ENCODE measurements around the gene PIK3C3. TPM values are rescaled to one million over a fixed set of nuclear protein-coding genes. Genes with fewer than 3 reads are reported as not detected.

Gene PIK3C3
- total RNA-seq, 4 donors from 2014 or later: 61.3 to 77.4 (median 72.5) TPM

- Histone ChIP-seq H3K4me3 (replicated peaks in 1 of 3) (no peak overlapping the region), H3K4me1 (no peaks in the 10 kb centered on the region), H3K36me3 (no peaks in the 10 kb centered on the region), H3K9me3 (no peaks in the 10 kb centered on the region), H3K27me3 (no peaks in the 10 kb centered on the region), H3K27ac (no peak overlapping the region)
- WGBS, 2 donors: 90 to 91% methylated on average over 7 of the region's 7 CpGs
- TF ChIP-seq CTCF (IDR thresholded peaks at IDR 0.05) (no peak), POLR2A (IDR thresholded peaks at IDR 0.05) (no peak)
- intact Hi-C loops (cut with DNase I): no loop called here
- DNase-seq: no peak
These were observed 33.3 kb upstream of the PIK3C3 start for GRCh38 chr18:41921770-41922169.

- WGBS, 2 donors: 74 to 75% methylated on average over 5 of the region's 5 CpGs
- intact Hi-C loops (cut with DNase I): no loop called here
- H3K4me3 ChIP-seq (replicated peaks in 1 of 3): no peak overlapping the region
- no peak for DNase-seq
- no peaks in the 10 kb centered on the region for H3K9me3 ChIP-seq
- H3K27ac ChIP-seq: no peak overlapping the region
- no peak for TF ChIP-seq POLR2A (IDR thresholded peaks at IDR 0.05)
- no peak for TF ChIP-seq CTCF (IDR thresholded peaks at IDR 0.05)
- no peaks in the 10 kb centered on the region for H3K4me1 ChIP-seq
- no peaks in the 10 kb centered on the region for H3K36me3 ChIP-seq
- no peaks in the 10 kb centered on the region for H3K27me3 ChIP-seq
These were observed 32.9 kb upstream of the PIK3C3 start for GRCh38 chr18:41922176-41922575.

- H3K27ac ChIP-seq: no peak overlapping the region
- no peak for DNase-seq
- no peaks in the 10 kb centered on the region for H3K4me1 ChIP-seq
- H3K36me3 ChIP-seq: no peaks in the 10 kb centered on the region
- H3K27me3 ChIP-seq: no peaks in the 10 kb centered on the region
- H3K4me3 ChIP-seq (replicated peaks in 1 of 3): no peak overlapping the region
- intact Hi-C loops (cut with DNase I): no loop called here
- H3K9me3 ChIP-seq: no peaks in the 10 kb centered on the region
- TF ChIP-seq CTCF (IDR thresholded peaks at IDR 0.05) (no peak), POLR2A (IDR thresholded peaks at IDR 0.05) (no peak)
- WGBS, 2 donors: 50 to 64% methylated on average over 1 of the region's 1 CpG
These were observed 32.2 kb upstream of the PIK3C3 start for GRCh38 chr18:41922841-41923240.

- intact Hi-C loops (cut with DNase I): no loop called here
- DNase-seq: no peak
- TF ChIP-seq CTCF (IDR thresholded peaks at IDR 0.05) (no peak), POLR2A (IDR thresholded peaks at IDR 0.05) (no peak)
- Histone ChIP-seq H3K4me1 (no peaks in the 10 kb centered on the region), H3K27me3 (no peaks in the 10 kb centered on the region), H3K27ac (no peak overlapping the region), H3K4me3 (replicated peaks in 1 of 3) (no peak overlapping the region), H3K9me3 (no peaks in the 10 kb centered on the region), H3K36me3 (no peaks in the 10 kb centered on the region)
These were observed 31.6 kb upstream of the PIK3C3 start for GRCh38 chr18:41923446-41923845.

- TF ChIP-seq CTCF (IDR thresholded peaks at IDR 0.05) (no peak), POLR2A (IDR thresholded peaks at IDR 0.05) (no peak)
- H3K36me3 ChIP-seq: no peaks in the 10 kb centered on the region
- H3K4me1 ChIP-seq: no peaks in the 10 kb centered on the region
- no peaks in the 10 kb centered on the region for H3K9me3 ChIP-seq
- H3K4me3 ChIP-seq (replicated peaks in 1 of 3): no peak overlapping the region
- no peaks in the 10 kb centered on the region for H3K27me3 ChIP-seq
- DNase-seq: no peak
- intact Hi-C loops (cut with DNase I): no loop called here
- no peak overlapping the region for H3K27ac ChIP-seq
These were observed 26.5 kb upstream of the PIK3C3 start for GRCh38 chr18:41928581-41928980.
